Psoas muscle (tissue), 8 donors: ENCODE data around the gene FNDC1. TPM values are rescaled to one million over a fixed set of nuclear protein-coding genes. Genes with fewer than 3 reads are reported as not detected.

ENCODE experiments used
- ATAC-seq, 4 donors: fragments of 200-7000 bp; cut with Tn5 transposase; one replicate each; pipeline ENCODE4 v1.9.1; 2020; ENCODE audit warnings: moderate library complexity in 3 of 4, mild to moderate bottlenecking in 2 of 4
- DNase-seq, 2 donors: peaks; one replicate each; pipeline ENCODE4 v3.0.0-alpha.2; 2020
- H3K27ac ChIP-seq: fragments of 200-600 bp; one replicate; pipeline ENCODE4 v1.8.0; 2022
- H3K27me3 ChIP-seq, 3 donors: fragments of 200-600 bp in 1 of 3; one replicate each; pipeline versions ENCODE4 v1.6.1 to v1.8.0; 2013 to 2022; ENCODE audit warnings: low read length in 2 of 3, mild to moderate bottlenecking in 2 of 3, moderate library complexity in 1 of 3; ENCODE audit not compliant: insufficient read depth in 3 of 3
- H3K36me3 ChIP-seq, 2 donors: fragments of 200-600 bp in 1 of 2; one replicate each; pipeline versions ENCODE4 v1.6.1 to v1.8.0; 2013 to 2022; ENCODE audit warnings: low read depth in 1 of 2, mild to moderate bottlenecking in 1 of 2, moderate library complexity in 1 of 2; ENCODE audit not compliant: insufficient read depth in 1 of 2
- H3K4me1 ChIP-seq: fragments of 200-600 bp; one replicate; pipeline ENCODE4 v1.8.0; 2022
- H3K4me3 ChIP-seq: fragments of 200-600 bp; one replicate; pipeline ENCODE4 v1.8.0; 2022; ENCODE audit warnings: mild to moderate bottlenecking
- H3K9me3 ChIP-seq: fragments of 200-600 bp; one replicate; pipeline ENCODE4 v1.8.0; 2022
- CTCF ChIP-seq: fragments of 200-600 bp; IDR thresholded peaks from one replicate; pipeline ENCODE4 v1.8.0; 2022; ENCODE audit warnings: antibody characterized with exemption
- WGBS, 3 donors: extraction: QIAGEN DNeasy Blood & Tissue Kit; methylation state at CpG; one replicate each; pipeline versions ENCODE4 v1.1.6 to v1.1.7; 2013; 5-methylcytosine and 5-hydroxymethylcytosine counted together
- intact Hi-C, 2 donors: fragments of 100-400 bp; cut with DNase I; formaldehyde crosslinking; loops; one replicate each; pipeline versions ENCODE4 v1.11.0 to v1.14.2; 2022
- polyA plus RNA-seq, 3 donors: library from polyadenylated mRNA; stranded (reverse); fragments of 200-250 nt; gene quantifications; one replicate each; pipeline ENCODE4 v1.2.3, GENCODE V29; 2013
- total RNA-seq, 4 donors: library from RNA; stranded (reverse); fragmentation: NEBNext Ultra II Directional in 2 of 4; extraction: Animal tissue kit (Norgen Biotek cat#: 25700) in 2 of 4; gene quantifications; one replicate each; pipeline versions ENCODE4 v1.2.1 to v1.2.4, GENCODE V29; 2021 to 2023
- donor health status: healthy with polysubstance abuse.
- donor health status: DM: no; HTN: no; CAD: no; lungs with moderate emphysema.
- donor health status: Bipolar disorder and iron deficiency.
- donor health status: healthy.
- donor health status: DM: yes; HTN: yes; CAD: no.
- donor health status: DM: no; HTN: no; CAD: no.
- donor health status: DM: no; HTN: no; CAD: no.
- donor health status: DM: yes; HTN: yes; CAD: no.

Gene FNDC1
- total and polyA plus RNA-seq, 7 donors = 0.06 to 0.99 (median 0.29) TPM

GRCh38 chr6:159170333-159170672 lies 1.1 kb downstream of the FNDC1 start:
- no peak for ATAC-seq
- peaks cover 6 to 60% (median 19%) of the 10 kb centered on the region in 3 donors for H3K27me3 ChIP-seq
- H3K27ac ChIP-seq = no peak overlapping the region
- intact Hi-C loops = loop anchor here (5.0 to 10.0 kb wide), 2 partner anchors 484 to 487 kb away; no protein-coding TSS in a partner anchor
- peak overlapping the region; percentile 52 for H3K4me3 ChIP-seq
- DNase-seq = no peak
- H3K9me3 ChIP-seq = no peaks in the 10 kb centered on the region
- TF ChIP-seq CTCF = no peak
- no peaks in the 10 kb centered on the region for H3K36me3 ChIP-seq
- WGBS, 3 donors = 11 to 20% (median 16%) methylated on average over 7 of the region's 7 CpGs
- H3K4me1 ChIP-seq = no peaks in the 10 kb centered on the region

- Histone ChIP-seq H3K9me3 (no peaks in the 10 kb centered on the region), H3K27ac (no peak overlapping the region), H3K4me3 (no peak overlapping the region), H3K27me3 (peaks cover 6 to 58% (median 19%) of the 10 kb centered on the region in 3 donors), H3K36me3 (no peaks in the 10 kb centered on the region), H3K4me1 (no peaks in the 10 kb centered on the region)
- intact Hi-C loops = loop anchor here (5.0 to 10.0 kb wide), 2 partner anchors 484 to 486 kb away; no protein-coding TSS in a partner anchor
- ATAC-seq (peak in 2 of 4 donors; percentile 29 to 43), DNase-seq (peak in 1 of 2 donors; percentile 46)
- 29 to 36% (median 33%) methylated on average over 13 of the region's 13 CpGs for WGBS, 3 donors
- TF ChIP-seq CTCF = no peak
These were observed 2.0 kb downstream of the FNDC1 start for GRCh38 chr6:159170999-159171712.

- no peaks in the 10 kb centered on the region for H3K4me1 ChIP-seq
- no peaks in the 10 kb centered on the region for H3K9me3 ChIP-seq
- intact Hi-C loops = loop anchor here (5.0 to 10.0 kb wide), 2 partner anchors 483 to 485 kb away; no protein-coding TSS in a partner anchor
- DNase-seq (no peak), ATAC-seq (no peak)
- H3K36me3 ChIP-seq = no peaks in the 10 kb centered on the region
- WGBS, 3 donors = 82 to 88% (median 86%) methylated on average over 1 of the region's 1 CpG
- no peak for TF ChIP-seq CTCF
- no peak overlapping the region for H3K4me3 ChIP-seq
- no peak overlapping the region for H3K27ac ChIP-seq
- H3K27me3 ChIP-seq = peaks cover 6 to 58% (median 19%) of the 10 kb centered on the region in 3 donors
These were observed 2.9 kb downstream of the FNDC1 start for GRCh38 chr6:159172091-159172491.

GRCh38 chr6:159174263-159174969 lies 5.2 kb downstream of the FNDC1 start:
- Histone ChIP-seq H3K27me3 (peaks cover 6 to 44% (median 8%) of the 10 kb centered on the region in 3 donors), H3K9me3 (no peaks in the 10 kb centered on the region), H3K36me3 (no peaks in the 10 kb centered on the region), H3K4me1 (no peaks in the 10 kb centered on the region), H3K4me3 (no peak overlapping the region), H3K27ac (no peak overlapping the region)
- intact Hi-C loops = loop anchor here (5.0 to 10.0 kb wide), 2 partner anchors 480 to 483 kb away; no protein-coding TSS in a partner anchor
- WGBS, 3 donors = 16 to 23% (median 18%) methylated on average over 19 of the region's 19 CpGs
- ATAC-seq (peak; percentile 68 to 88 (median 80)), DNase-seq (peak; percentile 68 to 80)
- TF ChIP-seq CTCF = peak; percentile 80
